GM21528 (cell line): ENCODE measurements around the gene CCDC171.
"Not testable (repeated sequence)": the region's sequence is repeated elsewhere in the genome, so short reads cannot be mapped to it uniquely, and the experiment has no call there.

Source experiments
- ATAC-seq: cut with Tn5 transposase; IDR thresholded peaks from one replicate; pipeline ENCODE4 v1.9.1; 2021; ENCODE audit warnings: mild to moderate bottlenecking, moderate library complexity; ENCODE audit not compliant: unreplicated experiment, low FRiP score

Gene CCDC171

GRCh38 chr9:15549611-15550010 lies 3.2 kb upstream of the CCDC171 start:
- no peak for ATAC-seq

- ATAC-seq, result peak; percentile 31
These were observed 670 bp downstream of the CCDC171 start for GRCh38 chr9:15553528-15553898.

- no peak for ATAC-seq
These were observed 17.9 kb downstream of the CCDC171 start for GRCh38 chr9:15570769-15571168.

- no peak for ATAC-seq
These were observed 19.4 kb downstream of the CCDC171 start for GRCh38 chr9:15572200-15572770.

GRCh38 chr9:15576350-15577050 lies 23.7 kb downstream of the CCDC171 start:
- ATAC-seq, result no peak

GRCh38 chr9:15578714-15579113 lies 25.9 kb downstream of the CCDC171 start:
- ATAC-seq, result no peak

- no peak for ATAC-seq
These were observed 31.5 kb downstream of the CCDC171 start for GRCh38 chr9:15584379-15584778.

GRCh38 chr9:15592317-15592716 lies 39.5 kb downstream of the CCDC171 start:
- ATAC-seq, result no peak

- ATAC-seq, result not testable (repeated sequence)
These were observed 40.1 kb downstream of the CCDC171 start for GRCh38 chr9:15592940-15593339.

GRCh38 chr9:15600666-15601330 lies 48.0 kb downstream of the CCDC171 start:
- ATAC-seq, result not testable (repeated sequence)

- ATAC-seq, result no peak
These were observed 54.0 kb downstream of the CCDC171 start for GRCh38 chr9:15606643-15607472.

GRCh38 chr9:15612962-15613361 lies 60.1 kb downstream of the CCDC171 start:
- no peak for ATAC-seq

GRCh38 chr9:15617782-15618181 lies 64.9 kb downstream of the CCDC171 start:
- no peak for ATAC-seq

GRCh38 chr9:15618540-15619331 lies 65.9 kb downstream of the CCDC171 start:
- no peak for ATAC-seq

- ATAC-seq, result no peak
These were observed 69.6 kb downstream of the CCDC171 start for GRCh38 chr9:15622318-15622971.

GRCh38 chr9:15635752-15636151 lies 82.9 kb downstream of the CCDC171 start:
- no peak for ATAC-seq

- ATAC-seq, result no peak
These were observed 87.3 kb downstream of the CCDC171 start for GRCh38 chr9:15640121-15640520.

- no peak for ATAC-seq
These were observed 88.4 kb downstream of the CCDC171 start for GRCh38 chr9:15641291-15641690.

- ATAC-seq, result no peak
These were observed 89.6 kb downstream of the CCDC171 start for GRCh38 chr9:15642369-15642962.
